ENCODE data around the gene BICDL1.

Gene BICDL1

GRCh38 chr12:120071493-120072020 is 82.5 kb downstream of the BICDL1 start:
- Histone ChIP-seq H3K27ac (ENCODE audit: low read depth, low read length) (no peak overlapping the region), H3K79me2 (ENCODE audit: insufficient read depth, low read length) (no peaks in the 10 kb centered on the region)
- TF ChIP-seq EZH2phosphoT487 (conservative IDR thresholded peaks at IDR 0.05; ENCODE audit: low read length), result no peak
- no peak for TF ChIP-seq CTCF (IDR thresholded peaks at IDR 0.05; ENCODE audit: insufficient read depth, low read length, poor library complexity, severe bottlenecking)

GRCh38 chr12:120072472-120073249 is 83.6 kb downstream of the BICDL1 start:
- H3K27ac ChIP-seq (ENCODE audit: low read depth, low read length), result no peak overlapping the region
- H3K9me2 ChIP-seq (replicated peaks; ENCODE audit: insufficient read depth, low read length), result no peaks in the 10 kb centered on the region
- TF ChIP-seq CTCF (IDR thresholded peaks at IDR 0.05; ENCODE audit: insufficient read depth, low read length, poor library complexity, severe bottlenecking) (no peak), EZH2phosphoT487 (conservative IDR thresholded peaks at IDR 0.05; ENCODE audit: low read length) (no peak)
- no peak overlapping the region for H2AFZ ChIP-seq (ENCODE audit: low read depth, low read length, severe bottlenecking)
- H3K9me3 ChIP-seq (ENCODE audit: insufficient read depth, low read length), result no peaks in the 10 kb centered on the region
- H3K36me3 ChIP-seq (ENCODE audit: low read length), result no peaks in the 10 kb centered on the region
- no peaks in the 10 kb centered on the region for H3K79me2 ChIP-seq (ENCODE audit: insufficient read depth, low read length)
- H3K4me2 ChIP-seq (ENCODE audit: low read depth, low read length, poor library complexity, severe bottlenecking), result no peak overlapping the region
- no peak overlapping the region for H3K9ac ChIP-seq (ENCODE audit: low read length)
- H3K4me3 ChIP-seq (ENCODE audit: insufficient read depth, low read length, poor library complexity, severe bottlenecking), result no peak overlapping the region
- no peaks in the 10 kb centered on the region for H4K20me1 ChIP-seq (ENCODE audit: low read depth, low read length)
- no peaks in the 10 kb centered on the region for H3F3A ChIP-seq (ENCODE audit: insufficient read depth)
- no peaks in the 10 kb centered on the region for H3K27me3 ChIP-seq (ENCODE audit: low read length)

More at GRCh38 chr12:120071493-120072020, 82.5 kb downstream of the BICDL1 start:
- no peak overlapping the region for H3K4me3 ChIP-seq (ENCODE audit: insufficient read depth, low read length, poor library complexity, severe bottlenecking)
- H3K9me3 ChIP-seq (ENCODE audit: insufficient read depth, low read length), result no peaks in the 10 kb centered on the region
- H3K36me3 ChIP-seq (ENCODE audit: low read length), result no peaks in the 10 kb centered on the region
- no peaks in the 10 kb centered on the region for H3K27me3 ChIP-seq (ENCODE audit: low read length)
- no peaks in the 10 kb centered on the region for H4K20me1 ChIP-seq (ENCODE audit: low read depth, low read length)
- H3K9me2 ChIP-seq (replicated peaks; ENCODE audit: insufficient read depth, low read length), result no peaks in the 10 kb centered on the region
- no peak overlapping the region for H3K9ac ChIP-seq (ENCODE audit: low read length)
- no peak overlapping the region for H2AFZ ChIP-seq (ENCODE audit: low read depth, low read length, severe bottlenecking)
- H3F3A ChIP-seq (ENCODE audit: insufficient read depth), result no peaks in the 10 kb centered on the region
- H3K4me2 ChIP-seq (ENCODE audit: low read depth, low read length, poor library complexity, severe bottlenecking), result no peak overlapping the region

- H3K4me2 ChIP-seq (ENCODE audit: low read depth, low read length, poor library complexity, severe bottlenecking), result no peak overlapping the region
Observed at GRCh38 chr12:120075034-120075616, 86.1 kb downstream of the BICDL1 start.

More at GRCh38 chr12:120075034-120075616, 86.1 kb downstream of the BICDL1 start:
- H2AFZ ChIP-seq (ENCODE audit: low read depth, low read length, severe bottlenecking), result no peak overlapping the region
- H3K9ac ChIP-seq (ENCODE audit: low read length), result no peak overlapping the region
- H4K20me1 ChIP-seq (ENCODE audit: low read depth, low read length), result no peaks in the 10 kb centered on the region
- no peak overlapping the region for H3K4me3 ChIP-seq (ENCODE audit: insufficient read depth, low read length, poor library complexity, severe bottlenecking)
- TF ChIP-seq EZH2phosphoT487 (conservative IDR thresholded peaks at IDR 0.05; ENCODE audit: low read length) (no peak), CTCF (IDR thresholded peaks at IDR 0.05; ENCODE audit: insufficient read depth, low read length, poor library complexity, severe bottlenecking) (no peak)
- no peak overlapping the region for H3K27ac ChIP-seq (ENCODE audit: low read depth, low read length)
- no peaks in the 10 kb centered on the region for H3K27me3 ChIP-seq (ENCODE audit: low read length)
- H3K9me2 ChIP-seq (replicated peaks; ENCODE audit: insufficient read depth, low read length), result no peaks in the 10 kb centered on the region
- no peaks in the 10 kb centered on the region for H3K36me3 ChIP-seq (ENCODE audit: low read length)
- no peaks in the 10 kb centered on the region for H3K9me3 ChIP-seq (ENCODE audit: insufficient read depth, low read length)
- H3K79me2 ChIP-seq (ENCODE audit: insufficient read depth, low read length), result no peaks in the 10 kb centered on the region
- no peaks in the 10 kb centered on the region for H3F3A ChIP-seq (ENCODE audit: insufficient read depth)
